Measurements from ENCODE around the gene DMRTA1.

DMRTA1 gene

GRCh38 chr9:22446589-22446949, at the start of gene DMRTA1:
Gene DMRTA1, plus strand, starts transcription at chr9:22446824. Its CDS starts 242 bp downstream, at chr9:22447066.
- H3K9me3 ChIP-seq (ENCODE audit: insufficient read depth, low read depth, low read length) = no peaks in the 10 kb centered on the region
- no peak within 1 kb of the TSS for H3K4me2 ChIP-seq (ENCODE audit: low read depth, low read length, poor library complexity, severe bottlenecking)
- H3K27me3 ChIP-seq (ENCODE audit: insufficient read depth, low read length, poor library complexity, severe bottlenecking) = no peaks in the 10 kb centered on the region
- H3K9ac ChIP-seq (ENCODE audit: low read depth, low read length, poor library complexity, severe bottlenecking) = no peak within 1 kb of the TSS
- H3K4me1 ChIP-seq (ENCODE audit: insufficient read depth, low read length, poor library complexity, severe bottlenecking) = no peaks in the 10 kb centered on the region
- no peaks in the 10 kb centered on the region for H3K36me3 ChIP-seq (ENCODE audit: insufficient read depth, low read length)
- H3K79me2 ChIP-seq (ENCODE audit: insufficient read depth, low read length) = no peaks in the 10 kb centered on the region
- H4K20me1 ChIP-seq (ENCODE audit: insufficient read depth, low read length, poor library complexity, severe bottlenecking) = no peaks in the 10 kb centered on the region
- H3K9me2 ChIP-seq (replicated peaks; ENCODE audit: low read depth, low read length) = no peaks in the 10 kb centered on the region
- no peaks in the 10 kb centered on the region for H3F3A ChIP-seq (ENCODE audit: low read depth)
- no peak within 1 kb of the TSS for H2AFZ ChIP-seq (ENCODE audit: low read length)
- no peak for TF ChIP-seq EZH2phosphoT487 (IDR thresholded peaks at IDR 0.05; ENCODE audit: borderline replicate concordance)
- TF ChIP-seq CTCF (conservative IDR thresholded peaks at IDR 0.05; ENCODE audit: low read length) = no peak
- no peak within 1 kb of the TSS for H3K4me3 ChIP-seq (ENCODE audit: low read length, poor library complexity, severe bottlenecking)

- Histone ChIP-seq H3K79me2 (ENCODE audit: insufficient read depth, low read length) (no peaks in the 10 kb centered on the region), H3K9ac (ENCODE audit: low read depth, low read length, poor library complexity, severe bottlenecking) (no peak overlapping the region), H4K20me1 (ENCODE audit: insufficient read depth, low read length, poor library complexity, severe bottlenecking) (no peaks in the 10 kb centered on the region), H3K9me2 (replicated peaks; ENCODE audit: low read depth, low read length) (no peaks in the 10 kb centered on the region), H3K4me2 (ENCODE audit: low read depth, low read length, poor library complexity, severe bottlenecking) (no peak overlapping the region), H3K36me3 (ENCODE audit: insufficient read depth, low read length) (no peaks in the 10 kb centered on the region), H3K4me3 (ENCODE audit: low read length, poor library complexity, severe bottlenecking) (no peak overlapping the region), H3K4me1 (ENCODE audit: insufficient read depth, low read length, poor library complexity, severe bottlenecking) (no peaks in the 10 kb centered on the region), H3F3A (ENCODE audit: low read depth) (no peaks in the 10 kb centered on the region), H2AFZ (ENCODE audit: low read length) (no peak overlapping the region), H3K9me3 (ENCODE audit: insufficient read depth, low read depth, low read length) (no peaks in the 10 kb centered on the region), H3K27me3 (ENCODE audit: insufficient read depth, low read length, poor library complexity, severe bottlenecking) (no peaks in the 10 kb centered on the region)
- no peak for TF ChIP-seq CTCF (conservative IDR thresholded peaks at IDR 0.05; ENCODE audit: low read length)
Measured at GRCh38 chr9:22401671-22402070, 45.0 kb upstream of the DMRTA1 start.

- H3K36me3 ChIP-seq (ENCODE audit: insufficient read depth, low read length) = no peaks in the 10 kb centered on the region
- H3K79me2 ChIP-seq (ENCODE audit: insufficient read depth, low read length) = no peaks in the 10 kb centered on the region
- no peaks in the 10 kb centered on the region for H3K4me1 ChIP-seq (ENCODE audit: insufficient read depth, low read length, poor library complexity, severe bottlenecking)
- H3K27me3 ChIP-seq (ENCODE audit: insufficient read depth, low read length, poor library complexity, severe bottlenecking) = no peaks in the 10 kb centered on the region
- no peak overlapping the region for H2AFZ ChIP-seq (ENCODE audit: low read length)
- no peak for TF ChIP-seq EZH2phosphoT487 (IDR thresholded peaks at IDR 0.05; ENCODE audit: borderline replicate concordance)
- TF ChIP-seq CTCF (conservative IDR thresholded peaks at IDR 0.05; ENCODE audit: low read length) = no peak
- no peaks in the 10 kb centered on the region for H3K9me2 ChIP-seq (replicated peaks; ENCODE audit: low read depth, low read length)
- no peak overlapping the region for H3K4me3 ChIP-seq (ENCODE audit: low read length, poor library complexity, severe bottlenecking)
- no peaks in the 10 kb centered on the region for H3F3A ChIP-seq (ENCODE audit: low read depth)
- no peaks in the 10 kb centered on the region for H3K9me3 ChIP-seq (ENCODE audit: insufficient read depth, low read depth, low read length)
- H3K9ac ChIP-seq (ENCODE audit: low read depth, low read length, poor library complexity, severe bottlenecking) = no peak overlapping the region
- no peak overlapping the region for H3K4me2 ChIP-seq (ENCODE audit: low read depth, low read length, poor library complexity, severe bottlenecking)
- H4K20me1 ChIP-seq (ENCODE audit: insufficient read depth, low read length, poor library complexity, severe bottlenecking) = no peaks in the 10 kb centered on the region
Measured at GRCh38 chr9:22405869-22406659, 40.6 kb upstream of the DMRTA1 start.

All from Loucy (cell line).